ENCODE results near the gene CDK5RAP2.

The CDK5RAP2 gene

GRCh38 chr9:120390637-120391190 is 189.3 kb downstream of the CDK5RAP2 start:
- H3K4me1 ChIP-seq (ENCODE audit: insufficient read depth, low read length): no peaks in the 10 kb centered on the region
- peaks cover 82% of the 10 kb centered on the region for H3K36me3 ChIP-seq (ENCODE audit: insufficient read depth, low read depth, low read length)
- no peaks in the 10 kb centered on the region for H3K27me3 ChIP-seq (ENCODE audit: insufficient read depth, low read length)
- no peak overlapping the region for H3K4me3 ChIP-seq (ENCODE audit: low read length)
- H3K9ac ChIP-seq (ENCODE audit: low read depth, low read length): no peak overlapping the region
- H3K9me3 ChIP-seq (ENCODE audit: insufficient read depth, low read depth, low read length): no peaks in the 10 kb centered on the region
- H3K27ac ChIP-seq (ENCODE audit: low read length): no peak overlapping the region

- Histone ChIP-seq H3K27me3 (ENCODE audit: insufficient read depth, low read length) (no peaks in the 10 kb centered on the region), H3K9ac (ENCODE audit: low read depth, low read length) (no peak overlapping the region), H3K27ac (ENCODE audit: low read length) (no peak overlapping the region), H3K9me3 (ENCODE audit: insufficient read depth, low read depth, low read length) (no peaks in the 10 kb centered on the region), H3K36me3 (ENCODE audit: insufficient read depth, low read depth, low read length) (peaks cover 73% of the 10 kb centered on the region), H3K4me3 (ENCODE audit: low read length) (no peak overlapping the region), H3K4me1 (ENCODE audit: insufficient read depth, low read length) (no peaks in the 10 kb centered on the region)
Measured at GRCh38 chr9:120389867-120390266, 190.1 kb downstream of the CDK5RAP2 start.

GRCh38 chr9:120389300-120389699 is 190.7 kb downstream of the CDK5RAP2 start:
- Histone ChIP-seq H3K9me3 (ENCODE audit: insufficient read depth, low read depth, low read length) (no peaks in the 10 kb centered on the region), H3K4me3 (ENCODE audit: low read length) (no peak overlapping the region), H3K4me1 (ENCODE audit: insufficient read depth, low read length) (no peaks in the 10 kb centered on the region), H3K36me3 (ENCODE audit: insufficient read depth, low read depth, low read length) (peaks cover 68% of the 10 kb centered on the region), H3K27me3 (ENCODE audit: insufficient read depth, low read length) (no peaks in the 10 kb centered on the region), H3K27ac (ENCODE audit: low read length) (no peak overlapping the region), H3K9ac (ENCODE audit: low read depth, low read length) (no peak overlapping the region)

GRCh38 chr9:120388003-120388855 is 191.7 kb downstream of the CDK5RAP2 start:
- H3K4me3 ChIP-seq (ENCODE audit: low read length): no peak overlapping the region
- H3K27me3 ChIP-seq (ENCODE audit: insufficient read depth, low read length): no peaks in the 10 kb centered on the region
- no peaks in the 10 kb centered on the region for H3K9me3 ChIP-seq (ENCODE audit: insufficient read depth, low read depth, low read length)
- H3K36me3 ChIP-seq (ENCODE audit: insufficient read depth, low read depth, low read length): peaks cover 57% of the 10 kb centered on the region
- H3K9ac ChIP-seq (ENCODE audit: low read depth, low read length): no peak overlapping the region
- no peak overlapping the region for H3K27ac ChIP-seq (ENCODE audit: low read length)
- H3K4me1 ChIP-seq (ENCODE audit: insufficient read depth, low read length): no peaks in the 10 kb centered on the region

GRCh38 chr9:120387257-120388002 is 192.5 kb downstream of the CDK5RAP2 start:
- H3K4me3 ChIP-seq (ENCODE audit: low read length): no peak overlapping the region
- H3K27ac ChIP-seq (ENCODE audit: low read length): no peak overlapping the region
- H3K27me3 ChIP-seq (ENCODE audit: insufficient read depth, low read length): no peaks in the 10 kb centered on the region
- no peaks in the 10 kb centered on the region for H3K9me3 ChIP-seq (ENCODE audit: insufficient read depth, low read depth, low read length)
- peaks cover 49% of the 10 kb centered on the region for H3K36me3 ChIP-seq (ENCODE audit: insufficient read depth, low read depth, low read length)
- no peaks in the 10 kb centered on the region for H3K4me1 ChIP-seq (ENCODE audit: insufficient read depth, low read length)
- no peak overlapping the region for H3K9ac ChIP-seq (ENCODE audit: low read depth, low read length)

GRCh38 chr9:120386390-120387131 is 193.4 kb downstream of the CDK5RAP2 start:
- Histone ChIP-seq H3K9me3 (ENCODE audit: insufficient read depth, low read depth, low read length) (no peaks in the 10 kb centered on the region), H3K27ac (ENCODE audit: low read length) (no peak overlapping the region), H3K4me1 (ENCODE audit: insufficient read depth, low read length) (no peaks in the 10 kb centered on the region), H3K36me3 (ENCODE audit: insufficient read depth, low read depth, low read length) (peaks cover 40% of the 10 kb centered on the region), H3K4me3 (ENCODE audit: low read length) (no peak overlapping the region), H3K9ac (ENCODE audit: low read depth, low read length) (no peak overlapping the region), H3K27me3 (ENCODE audit: insufficient read depth, low read length) (no peaks in the 10 kb centered on the region)

- Histone ChIP-seq H3K4me3 (ENCODE audit: low read length) (no peak overlapping the region), H3K4me1 (ENCODE audit: insufficient read depth, low read length) (no peaks in the 10 kb centered on the region), H3K27me3 (ENCODE audit: insufficient read depth, low read length) (no peaks in the 10 kb centered on the region), H3K9ac (ENCODE audit: low read depth, low read length) (no peak overlapping the region), H3K36me3 (ENCODE audit: insufficient read depth, low read depth, low read length) (peaks cover 32% of the 10 kb centered on the region), H3K27ac (ENCODE audit: low read length) (no peak overlapping the region), H3K9me3 (ENCODE audit: insufficient read depth, low read depth, low read length) (no peaks in the 10 kb centered on the region)
Measured at GRCh38 chr9:120385606-120386389, 194.2 kb downstream of the CDK5RAP2 start.

GRCh38 chr9:120384925-120385272 is 195.1 kb downstream of the CDK5RAP2 start:
- Histone ChIP-seq H3K4me1 (ENCODE audit: insufficient read depth, low read length) (no peaks in the 10 kb centered on the region), H3K9me3 (ENCODE audit: insufficient read depth, low read depth, low read length) (no peaks in the 10 kb centered on the region), H3K4me3 (ENCODE audit: low read length) (no peak overlapping the region), H3K36me3 (ENCODE audit: insufficient read depth, low read depth, low read length) (peaks cover 23% of the 10 kb centered on the region), H3K27ac (ENCODE audit: low read length) (no peak overlapping the region), H3K27me3 (ENCODE audit: insufficient read depth, low read length) (no peaks in the 10 kb centered on the region), H3K9ac (ENCODE audit: low read depth, low read length) (no peak overlapping the region)

- H3K9ac ChIP-seq (ENCODE audit: low read depth, low read length): no peak overlapping the region
- no peaks in the 10 kb centered on the region for H3K4me1 ChIP-seq (ENCODE audit: insufficient read depth, low read length)
- H3K27ac ChIP-seq (ENCODE audit: low read length): no peak overlapping the region
- peaks cover 17% of the 10 kb centered on the region for H3K36me3 ChIP-seq (ENCODE audit: insufficient read depth, low read depth, low read length)
- H3K4me3 ChIP-seq (ENCODE audit: low read length): no peak overlapping the region
- no peaks in the 10 kb centered on the region for H3K27me3 ChIP-seq (ENCODE audit: insufficient read depth, low read length)
- H3K9me3 ChIP-seq (ENCODE audit: insufficient read depth, low read depth, low read length): no peaks in the 10 kb centered on the region
Measured at GRCh38 chr9:120383999-120384924, 195.7 kb downstream of the CDK5RAP2 start.

GRCh38 chr9:120383611-120383998 is 196.4 kb downstream of the CDK5RAP2 start:
- no peak overlapping the region for H3K4me3 ChIP-seq (ENCODE audit: low read length)
- H3K9ac ChIP-seq (ENCODE audit: low read depth, low read length): no peak overlapping the region
- no peak overlapping the region for H3K27ac ChIP-seq (ENCODE audit: low read length)
- no peaks in the 10 kb centered on the region for H3K4me1 ChIP-seq (ENCODE audit: insufficient read depth, low read length)
- no peaks in the 10 kb centered on the region for H3K27me3 ChIP-seq (ENCODE audit: insufficient read depth, low read length)
- H3K9me3 ChIP-seq (ENCODE audit: insufficient read depth, low read depth, low read length): no peaks in the 10 kb centered on the region
- H3K36me3 ChIP-seq (ENCODE audit: insufficient read depth, low read depth, low read length): peaks cover 12% of the 10 kb centered on the region
